Measurements from ENCODE around the gene GCSH. TPM values are rescaled to one million over a fixed set of nuclear protein-coding genes. Genes with fewer than 3 reads are reported as not detected.

GCSH gene
- total and polyA plus RNA-seq, 2 experiments from 2014 or later = 15.8 to 78.9 TPM

- TF ChIP-seq CTCF (IDR thresholded peaks at IDR 0.05; ENCODE audit: low read depth, low read length) = no peak
- DNase-seq (ENCODE audit: low read depth in 1 of 2, low spot score in 1 of 2) = no peak
- no peak overlapping the region for H3K4me3 ChIP-seq
- no peaks in the 10 kb centered on the region for H3K36me3 ChIP-seq
- H3K27ac ChIP-seq = no peak overlapping the region
- H3K27me3 ChIP-seq = no peaks in the 10 kb centered on the region
- H3K4me1 ChIP-seq (ENCODE audit: low read depth) = no peaks in the 10 kb centered on the region
- H3K9me3 ChIP-seq (ENCODE audit: low read depth) = no peaks in the 10 kb centered on the region
Measured at GRCh38 chr16:81070979-81071378, 25.2 kb downstream of the GCSH start.

- Histone ChIP-seq H3K9me3 (ENCODE audit: low read depth) (no peaks in the 10 kb centered on the region), H3K27me3 (no peaks in the 10 kb centered on the region), H3K4me1 (ENCODE audit: low read depth) (no peaks in the 10 kb centered on the region), H3K27ac (no peak overlapping the region), H3K4me3 (no peak overlapping the region), H3K36me3 (no peaks in the 10 kb centered on the region)
- no peak for TF ChIP-seq CTCF (IDR thresholded peaks at IDR 0.05; ENCODE audit: low read depth, low read length)
- DNase-seq (ENCODE audit: low read depth in 1 of 2, low spot score in 1 of 2) = no peak
Measured at GRCh38 chr16:81069063-81069462, 27.1 kb downstream of the GCSH start.

- no peak for DNase-seq (ENCODE audit: low read depth in 1 of 2, low spot score in 1 of 2)
- Histone ChIP-seq H3K27me3 (no peaks in the 10 kb centered on the region), H3K27ac (no peak overlapping the region), H3K36me3 (no peaks in the 10 kb centered on the region), H3K4me1 (ENCODE audit: low read depth) (no peaks in the 10 kb centered on the region), H3K4me3 (no peak overlapping the region), H3K9me3 (ENCODE audit: low read depth) (no peaks in the 10 kb centered on the region)
- TF ChIP-seq CTCF (IDR thresholded peaks at IDR 0.05; ENCODE audit: low read depth, low read length) = no peak
Measured at GRCh38 chr16:81067166-81067565, 29.0 kb downstream of the GCSH start.

GRCh38 chr16:81066681-81067080, 29.5 kb downstream of the GCSH start:
- no peak for DNase-seq (ENCODE audit: low read depth in 1 of 2, low spot score in 1 of 2)
- Histone ChIP-seq H3K9me3 (ENCODE audit: low read depth) (no peaks in the 10 kb centered on the region), H3K27ac (no peak overlapping the region), H3K36me3 (no peaks in the 10 kb centered on the region), H3K4me1 (ENCODE audit: low read depth) (no peaks in the 10 kb centered on the region), H3K27me3 (no peaks in the 10 kb centered on the region), H3K4me3 (no peak overlapping the region)
- TF ChIP-seq CTCF (IDR thresholded peaks at IDR 0.05; ENCODE audit: low read depth, low read length) = no peak

GRCh38 chr16:81061871-81062608, 34.2 kb downstream of the GCSH start:
- TF ChIP-seq CTCF (IDR thresholded peaks at IDR 0.05; ENCODE audit: low read depth, low read length) = no peak
- no peaks in the 10 kb centered on the region for H3K9me3 ChIP-seq (ENCODE audit: low read depth)
- no peaks in the 10 kb centered on the region for H3K4me1 ChIP-seq (ENCODE audit: low read depth)
- H3K27me3 ChIP-seq = no peaks in the 10 kb centered on the region
- no peak for DNase-seq (ENCODE audit: low read depth in 1 of 2, low spot score in 1 of 2)
- no peak overlapping the region for H3K27ac ChIP-seq
- H3K36me3 ChIP-seq = no peaks in the 10 kb centered on the region
- no peak overlapping the region for H3K4me3 ChIP-seq
